ENCODE measurements around the gene GLTP. TPM values are rescaled to one million over a fixed set of nuclear protein-coding genes. Genes with fewer than 3 reads are reported as not detected.
"Not testable (repeated sequence)": the region's sequence is repeated elsewhere in the genome, so short reads cannot be mapped to it uniquely, and the experiment has no call there.

GLTP gene
- total RNA-seq, 2 donors from 2014 or later = 15.2 to 20.9 TPM

DNA sequence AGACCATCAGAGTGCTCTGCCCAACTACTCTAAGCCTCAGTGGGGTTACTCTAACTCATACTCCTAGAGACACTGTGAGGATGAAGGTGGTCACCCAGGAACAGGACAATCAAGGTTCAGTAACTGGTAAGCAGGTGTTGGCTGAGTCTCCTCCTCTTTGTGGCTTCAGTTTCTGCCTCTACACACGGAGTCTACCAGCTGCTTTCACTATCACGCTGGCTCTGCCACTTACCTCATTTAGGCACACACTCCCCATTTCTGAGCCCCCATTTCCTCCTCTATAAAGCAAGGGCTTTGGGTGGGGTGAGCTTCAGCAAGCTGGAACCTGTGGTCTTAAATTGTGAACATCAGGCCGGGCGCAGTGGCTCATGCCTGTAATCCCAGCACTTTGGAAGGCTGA lies 12.4 kb upstream of the GLTP start:
- H3K4me1 Mint-ChIP-seq = peaks cover 13% of the 10 kb centered on the region
- H3K36me3 ChIP-seq (ENCODE audit: control insufficient read depth, insufficient read depth, low read length) = no peaks in the 10 kb centered on the region
- no peaks in the 10 kb centered on the region for H3K27me3 ChIP-seq (ENCODE audit: control insufficient read depth, insufficient read depth, low read length, poor library complexity, severe bottlenecking)
- no peak overlapping the region for H3K27ac Mint-ChIP-seq
- no peaks in the 10 kb centered on the region for H3K4me1 ChIP-seq (ENCODE audit: control insufficient read depth, insufficient read depth, low read length)
- DNase-seq = no peak
- no peak overlapping the region for H3K27ac ChIP-seq (ENCODE audit: low read depth, low read length)
- no peak overlapping the region for H3K4me3 Mint-ChIP-seq
- no peak overlapping the region for H3K9ac ChIP-seq (ENCODE audit: extremely low read depth, low read length, poor library complexity, severe bottlenecking)
- H3K4me3 ChIP-seq (ENCODE audit: low read length) = no peak overlapping the region
- H3K36me3 Mint-ChIP-seq (ENCODE audit: low read depth) = no peaks in the 10 kb centered on the region
- no peaks in the 10 kb centered on the region for H3K9me3 Mint-ChIP-seq
- 66 to 80% methylated on average over 4 of the region's 4 CpGs for WGBS, 2 experiments (ENCODE audit: insufficient coverage in 1 of 2, insufficient read length in 1 of 2)
- TF ChIP-seq, protein P1, sequence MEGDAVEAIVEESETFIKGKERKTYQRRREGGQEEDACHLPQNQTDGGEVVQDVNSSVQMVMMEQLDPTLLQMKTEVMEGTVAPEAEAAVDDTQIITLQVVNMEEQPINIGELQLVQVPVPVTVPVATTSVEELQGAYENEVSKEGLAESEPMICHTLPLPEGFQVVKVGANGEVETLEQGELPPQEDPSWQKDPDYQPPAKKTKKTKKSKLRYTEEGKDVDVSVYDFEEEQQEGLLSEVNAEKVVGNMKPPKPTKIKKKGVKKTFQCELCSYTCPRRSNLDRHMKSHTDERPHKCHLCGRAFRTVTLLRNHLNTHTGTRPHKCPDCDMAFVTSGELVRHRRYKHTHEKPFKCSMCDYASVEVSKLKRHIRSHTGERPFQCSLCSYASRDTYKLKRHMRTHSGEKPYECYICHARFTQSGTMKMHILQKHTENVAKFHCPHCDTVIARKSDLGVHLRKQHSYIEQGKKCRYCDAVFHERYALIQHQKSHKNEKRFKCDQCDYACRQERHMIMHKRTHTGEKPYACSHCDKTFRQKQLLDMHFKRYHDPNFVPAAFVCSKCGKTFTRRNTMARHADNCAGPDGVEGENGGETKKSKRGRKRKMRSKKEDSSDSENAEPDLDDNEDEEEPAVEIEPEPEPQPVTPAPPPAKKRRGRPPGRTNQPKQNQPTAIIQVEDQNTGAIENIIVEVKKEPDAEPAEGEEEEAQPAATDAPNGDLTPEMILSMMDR (conservative IDR thresholded peaks at IDR 0.05) = no peak
- H3K9me3 ChIP-seq (ENCODE audit: control insufficient read depth, low read length) = no peaks in the 10 kb centered on the region
- H3K27me3 Mint-ChIP-seq (ENCODE audit: insufficient read depth) = peaks cover 13% of the 10 kb centered on the region

DNA sequence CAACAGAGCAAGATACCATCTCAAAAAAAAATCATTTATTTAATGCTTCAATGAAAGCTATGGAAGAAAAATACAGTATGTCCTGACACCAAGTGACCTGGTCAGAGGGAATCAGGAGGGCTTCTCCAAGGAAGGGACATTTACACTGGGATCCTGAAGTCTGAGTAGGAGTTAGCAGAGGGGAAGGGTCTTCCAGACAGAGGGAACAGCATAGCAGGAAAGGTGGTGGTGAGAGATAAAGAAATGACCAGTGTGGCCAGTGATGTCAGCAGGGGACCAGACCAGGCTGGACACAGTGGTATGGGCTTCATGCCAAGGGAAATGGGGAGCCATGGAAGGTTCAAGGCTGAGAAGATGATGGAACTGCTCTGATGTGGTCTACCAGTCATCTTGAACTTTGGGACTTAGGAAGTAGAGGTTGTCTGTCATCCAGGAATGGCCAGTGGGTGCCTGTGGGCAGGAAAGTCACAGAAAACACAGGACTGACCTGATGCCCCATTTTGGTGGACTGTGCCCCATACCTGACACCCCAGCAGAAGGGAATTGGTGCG lies 11.9 kb upstream of the GLTP start:
- no peaks in the 10 kb centered on the region for H3K4me1 ChIP-seq (ENCODE audit: control insufficient read depth, insufficient read depth, low read length)
- H3K9me3 ChIP-seq (ENCODE audit: control insufficient read depth, low read length) = no peaks in the 10 kb centered on the region
- H3K9me3 Mint-ChIP-seq = no peaks in the 10 kb centered on the region
- TF ChIP-seq, protein P1 (conservative IDR thresholded peaks at IDR 0.05) = no peak
- H3K4me3 ChIP-seq (ENCODE audit: low read length) = no peak overlapping the region
- peaks cover 8% of the 10 kb centered on the region for H3K27me3 Mint-ChIP-seq (ENCODE audit: insufficient read depth)
- H3K4me1 Mint-ChIP-seq = peaks cover 13% of the 10 kb centered on the region
- no peak overlapping the region for H3K4me3 Mint-ChIP-seq
- H3K9ac ChIP-seq (ENCODE audit: extremely low read depth, low read length, poor library complexity, severe bottlenecking) = no peak overlapping the region
- WGBS, 2 experiments (ENCODE audit: insufficient coverage in 1 of 2, insufficient read length in 1 of 2) = 100% methylated on average over 1 of the region's 1 CpG; no CpG with 5 or more reads in 1 of the 2 experiments
- H3K27me3 ChIP-seq (ENCODE audit: control insufficient read depth, insufficient read depth, low read length, poor library complexity, severe bottlenecking) = no peaks in the 10 kb centered on the region
- no peak for DNase-seq
- no peak overlapping the region for H3K27ac Mint-ChIP-seq
- no peaks in the 10 kb centered on the region for H3K36me3 ChIP-seq (ENCODE audit: control insufficient read depth, insufficient read depth, low read length)
- H3K27ac ChIP-seq (ENCODE audit: low read depth, low read length) = no peak overlapping the region
- H3K36me3 Mint-ChIP-seq (ENCODE audit: low read depth) = no peaks in the 10 kb centered on the region

DNA sequence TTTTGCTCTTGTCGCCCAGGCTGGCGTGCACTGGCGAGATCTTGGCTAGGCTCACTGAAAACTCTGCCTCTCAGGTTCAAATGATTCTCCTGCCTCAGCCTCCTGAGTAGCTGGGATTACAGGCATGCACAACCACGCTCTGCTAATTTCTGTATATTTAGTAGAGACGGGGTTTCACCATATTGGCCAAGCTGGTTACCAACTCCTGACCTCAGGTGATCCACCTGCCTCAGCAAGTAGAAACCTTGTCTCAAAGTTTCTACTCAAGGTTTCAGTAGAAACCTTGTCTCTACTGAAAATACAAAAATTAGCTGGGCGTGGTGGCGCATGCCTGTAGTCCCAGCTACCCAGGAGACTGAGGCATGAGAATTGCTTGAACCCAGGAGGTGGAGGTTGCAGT lies 11.4 kb upstream of the GLTP start:
- not testable (repeated sequence) for H3K36me3 Mint-ChIP-seq (ENCODE audit: low read depth); H3K4me3 Mint-ChIP-seq
- WGBS, 2 experiments (ENCODE audit: insufficient coverage in 1 of 2, insufficient read length in 1 of 2) = 91 to 95% methylated on average over 7 of the region's 7 CpGs

More for the DNA sequence above, 11.4 kb upstream of the GLTP start:
- H3K4me1 Mint-ChIP-seq = peaks cover 13% of the 10 kb centered on the region
- H3K27ac Mint-ChIP-seq; H3K27me3 ChIP-seq (ENCODE audit: control insufficient read depth, insufficient read depth, low read length, poor library complexity, severe bottlenecking); DNase-seq; H3K27me3 Mint-ChIP-seq (ENCODE audit: insufficient read depth); H3K4me1 ChIP-seq (ENCODE audit: control insufficient read depth, insufficient read depth, low read length); H3K27ac ChIP-seq (ENCODE audit: low read depth, low read length); H3K9ac ChIP-seq (ENCODE audit: extremely low read depth, low read length, poor library complexity, severe bottlenecking); H3K4me3 ChIP-seq (ENCODE audit: low read length); H3K9me3 Mint-ChIP-seq; H3K36me3 ChIP-seq (ENCODE audit: control insufficient read depth, insufficient read depth, low read length); H3K9me3 ChIP-seq (ENCODE audit: control insufficient read depth, low read length): not testable (repeated sequence)
